ENCODE data around the gene RHBDD3.

Gene RHBDD3

DNA sequence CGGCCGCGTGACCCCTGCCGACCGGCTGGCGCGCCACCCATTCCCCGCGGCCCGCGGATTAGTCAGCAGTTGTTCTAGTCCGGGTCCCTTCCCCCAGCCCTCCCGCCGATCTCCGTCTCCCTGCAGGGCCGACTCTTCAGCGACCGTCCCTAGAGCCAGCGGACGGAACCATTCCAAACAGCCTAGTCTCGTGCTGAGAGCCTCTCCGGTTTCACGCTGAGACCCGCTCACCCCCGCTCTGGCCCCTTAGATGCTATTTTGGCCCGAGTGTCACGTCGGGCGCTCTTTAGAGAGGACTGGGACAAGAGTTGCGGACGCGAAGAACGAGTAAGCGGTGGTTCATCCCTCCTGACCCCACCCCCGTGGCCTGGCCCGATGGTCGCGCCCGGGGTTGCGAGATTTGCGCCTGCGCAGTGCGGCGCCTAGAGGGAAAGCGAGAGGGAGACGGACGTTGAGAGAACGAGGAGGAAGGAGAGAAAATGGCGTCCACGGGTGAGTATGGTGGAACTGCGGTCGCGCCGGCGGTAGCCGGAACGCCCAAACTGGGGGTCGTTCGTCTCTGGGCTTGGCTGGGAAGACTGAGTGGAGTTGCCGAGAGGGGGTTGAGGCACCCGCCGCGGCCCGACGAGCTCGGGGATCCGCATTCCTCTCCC lies at the start of gene RHBDD3, which contains the start of gene EWSR1:
Gene RHBDD3, minus strand, starts transcription at position 124 of the 653 bp plus-strand sequence. CDS start 2,355 bp downstream, outside the sequence.
Gene EWSR1, plus strand, starts transcription at position 411 of the 653 bp plus-strand sequence. Its CDS starts 69 bp downstream, at position 480.
- peak; percentile 96 for DNase-seq (ENCODE audit: low spot score)

DNA sequence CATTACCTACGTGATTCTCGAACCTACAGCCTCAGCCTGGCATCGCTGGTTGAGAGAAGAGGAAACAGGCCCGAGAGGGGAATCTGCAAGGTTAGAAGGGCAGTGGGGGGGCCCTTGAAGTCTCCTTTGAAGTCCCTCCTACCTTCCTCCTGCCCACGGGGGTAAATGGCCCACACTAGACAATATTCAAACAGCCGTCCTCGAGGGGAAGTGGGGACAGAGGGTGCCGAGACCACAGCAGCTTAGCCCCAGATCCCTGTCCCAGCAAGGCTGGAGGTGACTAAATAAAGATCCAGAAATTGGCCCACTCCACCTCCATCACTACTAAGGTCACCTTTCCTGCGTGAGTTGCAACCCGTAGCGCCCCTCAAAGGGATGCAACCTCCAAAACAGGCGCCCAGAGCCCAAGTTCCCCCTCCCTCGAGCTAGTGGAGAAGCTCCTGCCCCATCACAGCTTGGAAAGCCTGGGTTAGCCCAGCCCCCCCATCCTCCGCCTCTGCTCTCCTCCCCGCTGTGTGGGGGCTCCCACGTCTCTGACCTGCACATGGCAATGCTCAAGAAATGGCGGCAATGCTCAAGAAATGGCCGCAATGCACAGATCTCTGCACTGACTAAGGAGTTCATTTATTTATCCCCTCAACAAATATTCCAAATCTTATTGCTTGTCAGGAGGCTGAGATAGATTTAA lies 48.5 kb upstream of the RHBDD3 start:
- DNase-seq (ENCODE audit: low spot score): no peak

DNA sequence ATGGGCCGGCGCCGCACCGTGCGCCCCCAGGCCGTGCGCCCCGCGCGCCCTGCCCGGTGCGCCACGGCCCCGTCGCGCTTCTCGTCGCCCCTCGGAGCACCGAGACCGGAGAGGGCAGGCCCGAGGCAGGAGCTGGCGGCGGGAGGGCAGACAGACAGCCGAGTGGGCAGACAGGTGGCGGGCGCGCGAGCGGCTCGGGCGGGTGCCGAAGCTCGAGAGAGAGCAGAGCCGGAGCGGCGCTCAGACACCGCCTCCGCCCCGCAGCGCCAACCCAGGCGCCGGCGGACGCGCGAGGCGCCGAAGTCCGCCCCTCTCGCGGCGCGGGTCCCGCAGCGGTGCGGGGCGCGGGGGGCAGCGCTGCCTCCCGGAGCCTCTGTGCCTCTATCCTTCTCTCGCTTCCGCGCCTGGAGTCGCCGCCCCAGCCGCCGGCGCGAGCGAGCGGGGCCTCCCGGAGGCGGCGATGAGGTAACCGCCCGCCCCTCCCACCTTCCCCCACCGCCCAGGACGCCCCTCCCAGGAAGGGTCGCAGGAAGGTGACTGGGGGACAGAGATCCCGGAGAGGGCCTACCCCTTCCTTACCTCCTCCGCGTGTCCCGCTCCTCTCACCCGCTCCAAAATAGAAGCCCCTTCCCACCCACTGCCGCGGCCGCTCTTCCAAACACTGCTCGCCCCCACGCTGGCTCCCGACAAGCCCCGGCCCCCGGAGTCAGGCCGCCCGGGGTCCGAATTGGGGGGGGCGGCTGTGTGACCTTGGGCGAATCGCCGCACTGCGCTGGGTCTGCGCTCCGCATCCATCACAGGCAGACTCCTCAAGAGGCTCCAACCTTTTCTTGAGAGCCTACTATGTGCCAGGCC lies 47.7 kb upstream of the RHBDD3 start, which contains the start of gene RASL10A:
Gene RASL10A, minus strand, starts transcription at position 412 of the 855 bp plus-strand sequence. CDS start 451 bp downstream, outside the sequence.
- no peak for DNase-seq (ENCODE audit: low spot score)

DNA sequence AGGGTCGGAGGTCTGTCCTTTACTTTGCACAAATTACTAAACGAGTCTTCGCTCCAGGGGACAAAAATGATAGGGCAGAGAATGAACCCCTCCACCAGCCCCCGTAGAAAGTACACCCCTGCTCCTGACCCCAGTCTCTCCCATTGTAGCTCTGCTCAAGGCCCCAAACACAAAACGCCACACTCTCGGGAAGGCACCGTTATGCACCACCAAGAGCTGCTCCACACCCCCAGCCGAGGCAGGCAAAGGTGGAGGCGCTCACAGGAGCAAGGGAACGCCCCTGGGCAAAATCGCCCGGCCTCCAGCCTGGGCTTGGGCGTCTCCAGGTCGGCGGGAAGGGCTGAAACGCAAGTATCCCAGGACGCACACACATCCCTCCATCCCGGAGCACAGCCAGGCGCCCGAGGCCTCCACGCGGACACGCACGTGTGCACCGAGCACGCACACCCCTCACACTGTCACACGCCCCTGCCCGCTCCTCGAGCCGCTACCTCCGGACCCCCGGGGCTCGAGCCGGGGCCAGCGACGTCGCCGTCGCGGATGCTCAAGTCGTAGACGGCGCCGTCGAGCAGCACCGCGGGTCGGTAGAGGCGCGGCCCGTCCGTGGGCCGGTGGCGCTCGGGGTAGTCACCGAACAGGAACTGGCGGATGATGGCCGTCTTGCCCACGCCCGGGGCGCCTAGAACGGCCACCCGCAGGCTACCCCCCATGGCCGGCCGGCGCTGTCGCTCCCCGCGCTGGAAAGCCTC lies 46.9 kb upstream of the RHBDD3 start:
- DNase-seq (ENCODE audit: low spot score): no peak

DNA sequence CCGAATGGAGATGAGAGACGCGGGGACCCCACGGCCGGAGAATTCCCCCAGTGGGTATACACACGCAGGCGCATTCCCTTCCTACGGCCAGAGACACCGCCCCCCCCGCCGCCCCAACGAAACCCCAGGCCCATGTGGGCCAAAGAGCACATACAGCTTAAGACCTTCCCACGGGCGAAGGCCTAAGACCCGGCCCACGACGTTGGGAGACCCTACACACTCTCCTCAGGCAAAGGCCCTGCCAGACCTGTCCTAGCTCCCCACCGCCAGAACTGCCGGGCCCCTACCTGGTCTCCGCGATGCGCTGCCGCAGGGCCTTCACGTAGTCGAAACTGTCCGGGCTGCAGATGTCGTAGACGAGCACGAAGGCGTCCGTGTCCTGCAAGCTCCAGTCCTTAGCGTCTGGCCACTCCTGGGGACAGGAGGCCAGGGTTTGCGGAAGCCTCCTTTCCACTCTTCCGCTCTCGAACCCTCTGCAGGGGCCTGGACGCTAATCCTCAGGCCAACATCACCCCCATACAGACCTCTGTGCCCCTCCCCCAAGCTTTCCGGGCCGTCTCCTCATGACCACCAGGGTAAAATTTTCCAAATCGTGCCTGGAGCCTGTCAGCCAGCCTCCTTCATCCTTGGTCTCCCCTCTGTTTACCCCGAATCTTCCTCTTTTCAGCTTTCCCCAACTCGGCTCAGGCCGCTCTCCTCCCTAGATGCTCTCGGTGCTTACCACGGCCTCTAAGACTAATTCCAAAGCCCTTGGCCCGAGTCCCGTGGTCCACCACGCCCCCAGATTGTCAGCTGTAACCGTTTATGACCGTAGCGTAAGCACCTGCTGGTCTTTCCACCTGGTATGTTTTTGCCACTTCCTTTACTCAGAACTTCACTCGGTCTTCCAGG lies 46.0 kb upstream of the RHBDD3 start:
- no peak for DNase-seq (ENCODE audit: low spot score)

DNA sequence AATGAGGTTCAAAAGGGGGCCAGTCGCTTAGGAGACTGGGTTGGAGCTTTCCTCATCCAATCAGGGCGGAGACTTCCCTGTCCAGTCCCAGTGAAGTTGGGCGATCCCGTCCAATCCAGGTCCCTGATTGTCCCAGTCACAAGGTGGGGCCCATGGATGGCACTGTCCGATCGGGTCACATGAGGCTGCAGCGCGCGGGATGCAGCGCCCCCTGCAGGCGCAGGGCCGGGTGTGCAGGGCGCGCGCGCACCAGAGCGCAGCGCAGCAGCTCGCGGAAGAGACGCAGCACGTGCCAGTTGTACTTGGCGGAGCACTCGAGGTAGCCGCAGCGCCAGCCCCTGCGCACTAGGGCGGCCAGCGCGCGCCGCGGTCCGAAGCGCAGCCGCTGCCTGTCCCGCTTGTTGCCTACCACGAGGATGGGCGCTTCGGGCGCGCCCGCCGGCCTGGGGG lies 45.4 kb upstream of the RHBDD3 start:
- peak; percentile 57 for DNase-seq (ENCODE audit: low spot score)

DNA sequence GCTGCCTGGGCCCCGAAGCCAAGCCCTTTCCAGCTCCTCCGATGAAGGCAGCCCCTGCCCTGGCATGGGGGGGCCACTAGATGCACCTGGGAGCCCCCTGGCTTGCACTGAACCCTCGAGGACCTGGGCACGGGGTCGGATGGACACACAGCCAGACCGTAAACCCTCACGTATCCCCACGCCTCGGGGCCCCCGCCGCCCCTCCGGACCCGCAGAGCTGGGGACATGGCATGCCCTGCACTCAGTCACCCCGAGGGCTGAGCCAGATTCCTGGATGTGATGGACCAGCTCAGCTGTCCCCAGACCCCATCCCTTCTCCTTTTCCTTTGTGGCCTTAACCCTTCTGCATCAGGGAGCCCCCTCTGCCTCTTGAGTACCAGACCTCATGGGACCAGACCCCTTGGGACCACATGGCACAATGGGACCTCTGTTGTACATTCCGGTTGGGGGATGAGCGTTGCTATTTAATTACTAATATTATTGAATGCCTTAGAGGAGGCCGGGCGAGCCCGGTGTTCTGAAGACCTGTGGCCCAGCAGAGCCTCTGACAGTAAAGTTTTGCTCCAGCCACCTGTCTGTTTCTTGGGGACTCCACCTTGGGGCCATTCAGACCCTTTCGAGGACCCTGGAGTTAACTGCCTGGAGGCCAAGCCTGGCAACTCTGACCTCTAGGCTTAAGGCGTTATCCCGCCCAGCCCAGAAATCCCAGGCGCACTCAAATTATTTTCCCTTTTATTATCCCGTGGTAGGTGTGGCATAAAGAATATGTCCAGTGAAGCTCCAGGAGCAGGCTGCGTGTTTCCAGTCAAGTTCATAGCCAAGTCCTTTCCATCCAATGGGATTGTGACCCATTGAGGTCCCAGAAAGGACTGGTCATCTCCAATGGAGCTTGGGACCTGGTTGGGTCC lies 44.7 kb upstream of the RHBDD3 start:
- DNase-seq (ENCODE audit: low spot score): no peak

DNA sequence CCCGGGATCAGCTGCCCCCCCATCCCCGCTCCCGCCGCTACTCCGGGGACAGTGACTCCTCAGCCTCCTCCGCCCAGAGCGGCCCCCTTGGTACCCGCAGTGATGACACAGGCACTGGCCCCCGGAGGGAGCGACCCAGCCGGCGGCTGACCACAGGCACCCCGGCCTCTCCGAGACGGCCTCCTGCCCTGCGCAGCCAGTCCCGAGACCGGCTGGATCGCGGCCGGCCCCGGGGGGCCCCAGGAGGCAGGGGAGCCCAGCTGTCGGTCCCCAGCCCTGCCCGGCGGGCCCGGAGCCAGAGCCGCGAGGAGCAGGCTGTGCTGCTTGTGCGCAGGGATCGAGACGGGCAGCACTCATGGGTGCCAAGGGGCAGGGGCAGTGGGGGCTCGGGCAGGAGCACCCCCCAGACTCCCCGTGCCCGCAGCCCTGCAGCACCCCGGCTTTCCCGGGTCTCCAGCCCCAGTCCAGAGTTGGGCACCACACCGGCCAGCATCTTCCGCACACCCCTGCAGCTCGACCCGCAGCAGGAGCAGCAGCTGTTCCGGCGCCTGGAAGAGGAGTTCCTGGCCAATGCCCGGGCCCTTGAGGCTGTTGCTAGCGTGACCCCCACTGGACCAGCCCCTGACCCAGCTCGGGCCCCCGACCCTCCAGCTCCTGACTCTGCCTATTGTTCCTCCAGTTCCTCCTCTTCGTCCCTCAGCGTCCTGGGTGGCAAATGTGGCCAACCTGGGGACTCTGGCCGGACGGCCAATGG lies 43.9 kb upstream of the RHBDD3 start:
- no peak for DNase-seq (ENCODE audit: low spot score)

DNA sequence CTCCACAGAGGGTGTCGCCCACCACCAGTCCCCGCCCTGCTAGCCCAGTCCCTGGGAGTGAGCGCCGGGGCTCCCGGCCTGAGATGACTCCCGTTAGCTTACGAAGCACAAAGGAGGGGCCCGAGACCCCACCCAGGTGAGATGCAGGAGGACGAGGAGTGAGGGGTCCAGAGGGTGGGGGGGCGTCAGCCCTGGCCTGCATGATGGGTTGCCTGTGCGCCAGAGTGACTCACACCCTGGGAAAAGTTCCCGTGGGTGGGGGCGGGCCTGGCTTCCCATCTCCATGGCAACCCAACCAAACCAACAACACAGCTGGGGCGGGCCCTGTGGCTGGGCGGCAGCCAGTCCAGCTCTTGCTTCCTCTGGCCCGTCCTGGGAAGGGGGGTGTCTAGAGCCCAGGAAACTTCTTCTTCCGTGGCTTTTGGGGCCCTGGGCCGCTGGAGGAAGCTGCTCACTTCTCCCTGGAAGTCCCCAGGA lies 43.1 kb upstream of the RHBDD3 start:
- DNase-seq (ENCODE audit: low spot score): peak; percentile 86

DNA sequence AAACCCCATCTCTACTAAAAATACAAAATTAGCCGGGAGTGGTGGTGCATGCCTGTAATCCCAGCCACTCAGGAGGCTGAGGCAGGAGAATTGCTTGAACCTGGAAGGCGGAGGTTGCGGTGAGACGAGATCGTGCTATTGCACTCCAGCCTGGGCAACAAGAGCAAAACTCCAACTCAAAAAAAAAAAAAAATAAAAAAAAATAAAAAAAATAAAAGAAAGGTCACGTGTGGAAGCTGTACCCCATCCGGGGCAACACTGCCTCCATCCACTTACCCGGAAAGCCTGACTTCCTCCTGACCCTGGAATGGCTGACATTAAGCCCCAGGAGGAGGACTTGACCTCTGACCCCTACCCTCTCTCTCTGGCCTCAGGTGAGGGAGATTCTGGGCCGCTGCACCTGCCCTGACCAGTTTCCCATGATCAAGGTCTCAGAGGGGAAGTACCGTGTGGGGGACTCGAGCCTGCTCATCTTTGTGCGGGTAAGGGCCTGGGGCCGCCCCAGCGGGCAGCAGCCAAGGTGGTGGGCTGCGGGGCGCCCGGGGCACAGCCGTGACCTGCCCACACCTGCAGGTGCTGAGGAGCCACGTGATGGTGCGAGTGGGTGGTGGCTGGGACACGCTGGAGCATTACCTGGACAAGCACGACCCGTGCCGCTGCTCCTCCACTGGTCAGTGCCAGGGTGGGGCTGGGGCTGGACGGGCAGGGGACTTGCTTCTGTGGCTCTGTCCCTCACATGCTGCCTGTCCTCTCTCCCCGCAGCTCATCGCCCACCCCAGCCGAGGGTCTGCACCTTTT lies 42.5 kb upstream of the RHBDD3 start:
- no peak for DNase-seq (ENCODE audit: low spot score)

DNA sequence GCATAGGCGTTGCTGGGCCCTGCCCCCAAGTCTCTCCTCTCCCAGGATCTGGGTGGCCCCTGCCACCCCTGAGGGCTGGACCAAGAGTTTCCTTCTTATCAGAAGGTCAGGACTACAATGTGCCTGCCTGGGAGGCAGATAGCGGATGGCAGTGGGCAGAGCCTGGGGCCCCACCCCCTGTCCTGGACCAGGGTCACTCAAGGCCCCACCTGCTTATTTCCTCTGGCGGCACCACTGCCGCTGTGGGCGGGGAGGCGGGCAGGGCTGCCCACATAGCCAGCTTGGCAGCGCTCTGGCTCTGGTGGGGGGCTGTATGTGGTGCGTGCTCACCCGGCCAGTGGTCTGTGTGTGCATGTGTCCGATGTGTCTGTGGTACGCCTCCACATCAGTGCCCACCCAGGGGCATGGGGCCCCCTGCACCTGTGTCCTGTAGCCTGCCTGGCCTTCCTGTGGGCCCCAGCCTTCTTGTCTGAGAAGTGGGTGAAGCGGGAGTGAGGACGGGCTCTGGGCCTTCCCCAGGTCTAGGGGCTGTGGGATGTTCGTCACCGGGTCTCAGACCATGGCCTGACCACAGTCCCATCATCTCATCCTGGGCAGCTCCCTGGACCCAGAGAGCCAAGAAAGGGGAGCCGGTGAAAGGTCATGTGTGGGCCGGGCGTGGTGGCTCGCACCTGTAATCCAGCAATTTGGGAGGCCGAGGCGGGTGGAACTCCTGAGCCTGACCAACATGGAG lies 41.7 kb upstream of the RHBDD3 start:
- peak; percentile 70 for DNase-seq (ENCODE audit: low spot score)

DNA sequence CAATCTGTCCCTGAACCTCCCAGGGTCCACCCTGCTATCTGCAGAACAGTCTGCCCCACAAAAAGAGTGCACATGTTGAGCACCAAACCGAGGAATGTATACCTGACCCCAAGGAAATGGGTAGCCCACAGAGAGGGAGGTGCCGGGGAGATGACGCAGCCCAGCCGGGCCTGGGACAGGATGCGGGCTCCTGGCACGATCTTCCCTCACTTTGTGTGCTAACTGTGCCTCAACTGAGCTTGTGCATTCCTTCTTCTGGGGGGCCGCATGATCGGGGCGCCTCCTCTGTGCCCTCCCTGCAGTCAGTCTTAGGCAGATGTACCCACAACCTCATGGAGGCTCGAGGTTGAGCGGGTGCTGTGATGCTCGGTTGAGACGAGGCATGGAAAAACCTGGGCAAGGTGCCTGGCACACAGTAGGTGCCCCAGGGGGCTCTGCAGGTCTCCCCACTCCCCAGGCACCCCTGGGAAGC lies 41.0 kb upstream of the RHBDD3 start:
- DNase-seq (ENCODE audit: low spot score): peak; percentile 32

DNA sequence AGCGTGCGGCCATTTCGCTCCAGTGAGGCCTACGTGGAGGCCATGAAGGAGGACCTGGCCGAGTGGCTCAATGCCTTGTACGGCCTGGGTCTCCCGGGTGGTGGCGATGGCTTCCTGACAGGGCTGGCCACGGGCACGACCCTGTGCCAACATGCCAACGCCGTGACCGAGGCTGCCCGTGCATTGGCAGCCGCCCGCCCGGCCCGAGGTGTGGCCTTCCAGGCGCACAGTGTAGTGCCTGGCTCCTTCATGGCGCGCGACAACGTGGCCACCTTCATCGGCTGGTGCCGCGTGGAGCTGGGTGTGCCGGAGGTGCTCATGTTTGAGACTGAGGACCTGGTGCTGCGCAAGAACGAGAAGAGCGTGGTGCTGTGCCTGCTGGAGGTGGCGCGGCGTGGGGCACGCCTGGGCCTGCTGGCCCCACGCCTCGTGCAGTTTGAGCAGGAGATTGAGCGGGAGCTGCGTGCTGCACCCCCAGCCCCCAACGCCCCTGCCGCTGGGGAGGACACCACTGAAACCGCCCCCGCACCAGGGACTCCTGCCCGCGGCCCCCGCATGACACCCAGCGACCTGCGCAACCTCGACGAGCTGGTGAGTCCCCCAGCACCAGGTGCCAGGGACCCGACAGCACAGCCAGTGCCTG lies 40.5 kb upstream of the RHBDD3 start:
- DNase-seq (ENCODE audit: low spot score): no peak

DNA sequence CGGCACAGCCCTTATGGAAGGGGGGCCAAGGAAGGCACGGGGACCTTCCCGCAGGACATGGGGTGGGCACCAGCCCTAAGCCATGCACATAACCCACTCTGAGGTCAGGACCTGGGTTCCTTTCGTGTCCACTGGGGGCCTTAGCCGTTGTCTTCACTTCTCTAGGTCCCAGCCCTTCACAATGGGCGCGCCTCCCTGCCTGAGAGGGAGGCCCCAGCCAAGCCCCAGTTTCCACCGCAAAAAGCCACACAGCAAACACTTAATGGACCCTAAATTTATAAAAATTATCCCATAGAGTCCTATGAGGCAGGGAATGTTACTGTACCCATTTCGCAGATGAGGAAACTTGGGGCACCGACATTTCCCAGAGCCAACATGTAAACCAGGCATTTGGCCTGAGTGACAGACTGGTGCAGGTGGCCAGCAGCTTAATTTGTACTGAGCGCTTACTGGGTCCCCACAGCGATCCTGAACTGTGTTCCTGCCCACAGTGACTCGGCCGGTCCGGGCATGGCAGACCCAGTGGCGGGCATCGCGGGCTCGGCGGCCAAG lies 39.9 kb upstream of the RHBDD3 start:
- peak; percentile 34 for DNase-seq (ENCODE audit: low spot score)

DNA sequence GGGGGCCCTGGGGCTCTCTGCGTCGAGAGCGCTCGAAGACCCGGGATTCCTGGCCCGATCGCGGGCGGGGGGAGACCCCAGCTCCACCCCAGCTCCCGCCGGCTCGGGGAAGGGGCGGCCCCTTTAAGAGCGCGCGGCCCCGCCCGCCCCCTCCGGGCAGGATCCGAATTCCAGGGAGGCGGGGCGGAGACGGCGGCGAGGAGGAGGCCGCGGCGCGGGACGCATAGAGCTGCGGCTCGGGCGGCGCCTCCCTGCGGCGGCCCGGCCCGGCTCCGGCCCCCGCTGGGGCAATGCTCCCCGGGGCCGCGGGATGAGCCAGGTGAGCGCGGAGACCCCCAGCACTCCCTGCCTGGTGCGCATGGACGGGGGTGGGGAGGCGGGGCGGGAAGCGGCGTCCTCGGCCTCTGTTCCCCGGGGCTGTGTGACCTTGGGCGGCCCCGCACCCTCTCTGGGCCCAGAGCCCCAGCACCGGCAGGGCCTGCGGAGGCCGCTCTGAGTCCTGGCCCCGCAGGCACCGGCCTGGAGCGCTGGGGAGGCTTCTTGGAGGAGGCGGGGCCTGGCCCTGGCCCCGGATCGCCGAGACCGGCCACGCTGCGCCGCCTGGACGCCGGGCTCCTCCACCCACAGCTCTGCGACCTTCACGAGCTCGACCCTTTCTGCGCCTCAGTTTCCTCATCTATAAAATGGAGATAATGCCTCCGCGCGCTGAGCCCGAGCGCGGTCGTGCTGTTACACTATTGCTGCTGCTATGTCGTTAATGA lies 39.2 kb upstream of the RHBDD3 start:
- DNase-seq (ENCODE audit: low spot score): peak; percentile 70
